Subcutaneous adipose tissue (tissue), 4 donors: Measurements from ENCODE around the gene KIDINS220. TPM values are rescaled to one million over a fixed set of nuclear protein-coding genes. Genes with fewer than 3 reads are reported as not detected.

ENCODE experiments used
- total RNA-seq, 4 donors: library from RNA; depleted of rRNA; stranded (reverse); fragments of >200 nt; gene quantifications; one replicate each; pipeline ENCODE4 v1.1.0, GENCODE V29; 2016

The KIDINS220 gene
- total RNA-seq, 4 donors from 2014 or later = 83.0 to 107 (median 88.9) TPM

Other genes with a start within 250 kb of the KIDINS220 start
- 100 to 1,000 TPM; 132 to 209 (median 182) TPM for gene ID2, start 155.6 kb downstream of the KIDINS220 start, total RNA-seq
- gene MBOAT2, start 166.1 kb upstream of the KIDINS220 start, total RNA-seq = 10 to 100 TPM in 2 of 4 donors, 1 to 10 TPM in 2; 4.7 to 12.8 (median 9.7) TPM